K562 (cell line): ENCODE data around the gene FGD6. TPM values are rescaled to one million over a fixed set of nuclear protein-coding genes. Genes with fewer than 3 reads are reported as not detected.

Experiments used
- CHCHD3 ChIP-seq: fragments of 250-450 bp; sonication (Bioruptor Pico); IDR thresholded peaks from 2 replicates; pipeline ENCODE4 v2.1.2; 2022; ENCODE audit warnings: mild to moderate bottlenecking
- ESRRB ChIP-seq: fragments of 250-450 bp; sonication (Bioruptor Pico); IDR thresholded peaks from 2 replicates; pipeline ENCODE4 v1.5.0; 2020; ENCODE audit warnings: mild to moderate bottlenecking, moderate library complexity, borderline replicate concordance
- MAX ChIP-seq: sonication (generic); formaldehyde crosslinking; IDR thresholded peaks from 2 replicates; pipeline ENCODE4 v1.9.0; 2022; ENCODE audit warnings: mild to moderate bottlenecking, missing genetic modification reagents
- RBM39 ChIP-seq: fragments of 200-400 bp; formaldehyde crosslinking; optimal IDR thresholded peaks from 2 replicates; pipeline ENCODE3; 2018; ENCODE audit warnings: low read depth, low read length
- TAF7 ChIP-seq: fragments of 450-650 bp; IDR thresholded peaks from 2 replicates; pipeline ENCODE4 v1.6.1; 2016; ENCODE audit warnings: missing genetic modification characterization, missing compliant biosample characterization
- ZNF584 ChIP-seq: fragments of 200-800 bp; sonication (Bioruptor generic); IDR thresholded peaks from 2 replicates; pipeline ENCODE4 v1.6.1; 2016; ENCODE audit warnings: low read depth, mild to moderate bottlenecking, missing genetic modification characterization, missing compliant biosample characterization
- polyA plus RNA-seq, 8 experiments: library from polyadenylated mRNA; depleted of rRNA in 4 of 8; stranded (reverse) in 5 of 8; unstranded in 3 of 8; fragments of >200 nt; fragmentation: Nextera tagmentation in 2 of 8; fragmentation: Illumina TruSeq in 1 of 8; extraction: Ambion mirVana in 2 of 8; extraction: Trizol in 1 of 8; gene quantifications; 2 replicates each; pipeline versions ENCODE4 v1.2.1 to v1.2.3, GENCODE V29; 2011 to 2014; ENCODE audit warnings: inconsistent platforms in 1 of 8, missing spikeins in 1 of 8
- total RNA-seq, 7 experiments: library from RNA; depleted of rRNA in 6 of 7; stranded (reverse); fragments of >200 nt in 6 of 7; fragmentation: Illumina TruSeq in 2 of 7; extraction: Trizol in 2 of 7; gene quantifications; 2 replicates each; pipeline versions ENCODE4 v1.2.1 to v1.2.3, GENCODE V29; 2011 to 2021; ENCODE audit warnings: low replicate concordance in 1 of 7
- TF ChIP-seq, protein P1 (sequence below): fragments of 450-650 bp; IDR thresholded peaks from 2 replicates; pipeline ENCODE4 v1.6.1; 2016; ENCODE audit warnings: mild to moderate bottlenecking, moderate library complexity
- TF ChIP-seq, protein P2 (sequence below): fragments of 450-650 bp; IDR thresholded peaks from 2 replicates; pipeline ENCODE4 v1.7.0; 2016; ENCODE audit warnings: borderline replicate concordance

FGD6 gene
- total and polyA plus RNA-seq, 9 of the 15 experiments (the other 6 are each of a cell fraction or from before 2014, with no cell fraction given): 1.5 to 11.1 (median 5.8) TPM

GRCh38 chr12:95243497-95244183 lies 26.4 kb upstream of the FGD6 start (continued):
- TF ChIP-seq, protein P1, sequence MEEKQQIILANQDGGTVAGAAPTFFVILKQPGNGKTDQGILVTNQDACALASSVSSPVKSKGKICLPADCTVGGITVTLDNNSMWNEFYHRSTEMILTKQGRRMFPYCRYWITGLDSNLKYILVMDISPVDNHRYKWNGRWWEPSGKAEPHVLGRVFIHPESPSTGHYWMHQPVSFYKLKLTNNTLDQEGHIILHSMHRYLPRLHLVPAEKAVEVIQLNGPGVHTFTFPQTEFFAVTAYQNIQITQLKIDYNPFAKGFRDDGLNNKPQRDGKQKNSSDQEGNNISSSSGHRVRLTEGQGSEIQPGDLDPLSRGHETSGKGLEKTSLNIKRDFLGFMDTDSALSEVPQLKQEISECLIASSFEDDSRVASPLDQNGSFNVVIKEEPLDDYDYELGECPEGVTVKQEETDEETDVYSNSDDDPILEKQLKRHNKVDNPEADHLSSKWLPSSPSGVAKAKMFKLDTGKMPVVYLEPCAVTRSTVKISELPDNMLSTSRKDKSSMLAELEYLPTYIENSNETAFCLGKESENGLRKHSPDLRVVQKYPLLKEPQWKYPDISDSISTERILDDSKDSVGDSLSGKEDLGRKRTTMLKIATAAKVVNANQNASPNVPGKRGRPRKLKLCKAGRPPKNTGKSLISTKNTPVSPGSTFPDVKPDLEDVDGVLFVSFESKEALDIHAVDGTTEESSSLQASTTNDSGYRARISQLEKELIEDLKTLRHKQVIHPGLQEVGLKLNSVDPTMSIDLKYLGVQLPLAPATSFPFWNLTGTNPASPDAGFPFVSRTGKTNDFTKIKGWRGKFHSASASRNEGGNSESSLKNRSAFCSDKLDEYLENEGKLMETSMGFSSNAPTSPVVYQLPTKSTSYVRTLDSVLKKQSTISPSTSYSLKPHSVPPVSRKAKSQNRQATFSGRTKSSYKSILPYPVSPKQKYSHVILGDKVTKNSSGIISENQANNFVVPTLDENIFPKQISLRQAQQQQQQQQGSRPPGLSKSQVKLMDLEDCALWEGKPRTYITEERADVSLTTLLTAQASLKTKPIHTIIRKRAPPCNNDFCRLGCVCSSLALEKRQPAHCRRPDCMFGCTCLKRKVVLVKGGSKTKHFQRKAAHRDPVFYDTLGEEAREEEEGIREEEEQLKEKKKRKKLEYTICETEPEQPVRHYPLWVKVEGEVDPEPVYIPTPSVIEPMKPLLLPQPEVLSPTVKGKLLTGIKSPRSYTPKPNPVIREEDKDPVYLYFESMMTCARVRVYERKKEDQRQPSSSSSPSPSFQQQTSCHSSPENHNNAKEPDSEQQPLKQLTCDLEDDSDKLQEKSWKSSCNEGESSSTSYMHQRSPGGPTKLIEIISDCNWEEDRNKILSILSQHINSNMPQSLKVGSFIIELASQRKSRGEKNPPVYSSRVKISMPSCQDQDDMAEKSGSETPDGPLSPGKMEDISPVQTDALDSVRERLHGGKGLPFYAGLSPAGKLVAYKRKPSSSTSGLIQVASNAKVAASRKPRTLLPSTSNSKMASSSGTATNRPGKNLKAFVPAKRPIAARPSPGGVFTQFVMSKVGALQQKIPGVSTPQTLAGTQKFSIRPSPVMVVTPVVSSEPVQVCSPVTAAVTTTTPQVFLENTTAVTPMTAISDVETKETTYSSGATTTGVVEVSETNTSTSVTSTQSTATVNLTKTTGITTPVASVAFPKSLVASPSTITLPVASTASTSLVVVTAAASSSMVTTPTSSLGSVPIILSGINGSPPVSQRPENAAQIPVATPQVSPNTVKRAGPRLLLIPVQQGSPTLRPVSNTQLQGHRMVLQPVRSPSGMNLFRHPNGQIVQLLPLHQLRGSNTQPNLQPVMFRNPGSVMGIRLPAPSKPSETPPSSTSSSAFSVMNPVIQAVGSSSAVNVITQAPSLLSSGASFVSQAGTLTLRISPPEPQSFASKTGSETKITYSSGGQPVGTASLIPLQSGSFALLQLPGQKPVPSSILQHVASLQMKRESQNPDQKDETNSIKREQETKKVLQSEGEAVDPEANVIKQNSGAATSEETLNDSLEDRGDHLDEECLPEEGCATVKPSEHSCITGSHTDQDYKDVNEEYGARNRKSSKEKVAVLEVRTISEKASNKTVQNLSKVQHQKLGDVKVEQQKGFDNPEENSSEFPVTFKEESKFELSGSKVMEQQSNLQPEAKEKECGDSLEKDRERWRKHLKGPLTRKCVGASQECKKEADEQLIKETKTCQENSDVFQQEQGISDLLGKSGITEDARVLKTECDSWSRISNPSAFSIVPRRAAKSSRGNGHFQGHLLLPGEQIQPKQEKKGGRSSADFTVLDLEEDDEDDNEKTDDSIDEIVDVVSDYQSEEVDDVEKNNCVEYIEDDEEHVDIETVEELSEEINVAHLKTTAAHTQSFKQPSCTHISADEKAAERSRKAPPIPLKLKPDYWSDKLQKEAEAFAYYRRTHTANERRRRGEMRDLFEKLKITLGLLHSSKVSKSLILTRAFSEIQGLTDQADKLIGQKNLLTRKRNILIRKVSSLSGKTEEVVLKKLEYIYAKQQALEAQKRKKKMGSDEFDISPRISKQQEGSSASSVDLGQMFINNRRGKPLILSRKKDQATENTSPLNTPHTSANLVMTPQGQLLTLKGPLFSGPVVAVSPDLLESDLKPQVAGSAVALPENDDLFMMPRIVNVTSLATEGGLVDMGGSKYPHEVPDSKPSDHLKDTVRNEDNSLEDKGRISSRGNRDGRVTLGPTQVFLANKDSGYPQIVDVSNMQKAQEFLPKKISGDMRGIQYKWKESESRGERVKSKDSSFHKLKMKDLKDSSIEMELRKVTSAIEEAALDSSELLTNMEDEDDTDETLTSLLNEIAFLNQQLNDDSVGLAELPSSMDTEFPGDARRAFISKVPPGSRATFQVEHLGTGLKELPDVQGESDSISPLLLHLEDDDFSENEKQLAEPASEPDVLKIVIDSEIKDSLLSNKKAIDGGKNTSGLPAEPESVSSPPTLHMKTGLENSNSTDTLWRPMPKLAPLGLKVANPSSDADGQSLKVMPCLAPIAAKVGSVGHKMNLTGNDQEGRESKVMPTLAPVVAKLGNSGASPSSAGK: no peak
- TF ChIP-seq, protein P2, sequence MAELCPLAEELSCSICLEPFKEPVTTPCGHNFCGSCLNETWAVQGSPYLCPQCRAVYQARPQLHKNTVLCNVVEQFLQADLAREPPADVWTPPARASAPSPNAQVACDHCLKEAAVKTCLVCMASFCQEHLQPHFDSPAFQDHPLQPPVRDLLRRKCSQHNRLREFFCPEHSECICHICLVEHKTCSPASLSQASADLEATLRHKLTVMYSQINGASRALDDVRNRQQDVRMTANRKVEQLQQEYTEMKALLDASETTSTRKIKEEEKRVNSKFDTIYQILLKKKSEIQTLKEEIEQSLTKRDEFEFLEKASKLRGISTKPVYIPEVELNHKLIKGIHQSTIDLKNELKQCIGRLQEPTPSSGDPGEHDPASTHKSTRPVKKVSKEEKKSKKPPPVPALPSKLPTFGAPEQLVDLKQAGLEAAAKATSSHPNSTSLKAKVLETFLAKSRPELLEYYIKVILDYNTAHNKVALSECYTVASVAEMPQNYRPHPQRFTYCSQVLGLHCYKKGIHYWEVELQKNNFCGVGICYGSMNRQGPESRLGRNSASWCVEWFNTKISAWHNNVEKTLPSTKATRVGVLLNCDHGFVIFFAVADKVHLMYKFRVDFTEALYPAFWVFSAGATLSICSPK: no peak
- no peak for TF ChIP-seq RBM39
- TF ChIP-seq TAF7: no peak
- no peak for TF ChIP-seq ESRRB
- TF ChIP-seq MAX (CRISPR knock-in tag): no peak
- no peak for TF ChIP-seq CHCHD3 (CRISPR knock-in tag)
- TF ChIP-seq ZNF584 (CRISPR knock-in tag): no peak
